HG03469 (cell line): ENCODE measurements around the gene NET1.
"Not testable (repeated sequence)": the region's sequence is repeated elsewhere in the genome, so short reads cannot be mapped to it uniquely, and the experiment has no call there.

Source experiments
- ATAC-seq: cut with Tn5 transposase; IDR thresholded peaks from one replicate; pipeline ENCODE4 v1.9.1; 2021; ENCODE audit warnings: mild to moderate bottlenecking, moderate library complexity, moderate number of reproducible peaks; ENCODE audit not compliant: unreplicated experiment

The NET1 gene

GRCh38 chr10:5461914-5462840 is 49.8 kb downstream of the NET1 start:
- ATAC-seq: no peak

GRCh38 chr10:5462841-5463293 is 50.5 kb downstream of the NET1 start:
- no peak for ATAC-seq

DNA sequence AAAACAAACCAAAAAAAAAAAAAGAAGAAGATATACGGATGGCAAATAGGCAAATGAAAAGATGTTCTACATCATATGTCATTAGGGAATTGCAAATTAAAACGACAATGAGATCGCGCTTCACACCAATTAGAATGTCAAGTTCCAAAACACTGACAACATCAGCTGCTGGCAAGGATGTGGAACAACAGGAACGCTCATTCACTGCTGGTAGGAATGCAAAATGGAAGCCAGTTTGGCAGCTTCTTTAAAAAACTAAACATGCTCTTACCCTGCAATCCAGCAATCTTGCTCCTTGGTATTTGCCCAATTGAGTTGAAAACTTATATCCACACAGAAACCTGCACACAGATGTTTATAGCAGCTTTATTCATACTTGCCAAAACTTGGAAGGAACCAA is 52.2 kb downstream of the NET1 start:
- no peak for ATAC-seq

- no peak for ATAC-seq
Observed at GRCh38 chr10:5465976-5466450, 53.7 kb downstream of the NET1 start.

- no peak for ATAC-seq
Observed at GRCh38 chr10:5466451-5467206, 54.3 kb downstream of the NET1 start.

- no peak for ATAC-seq
Observed at GRCh38 chr10:5467207-5467535, 54.8 kb downstream of the NET1 start.

- no peak for ATAC-seq
Observed at GRCh38 chr10:5467634-5468255, 55.4 kb downstream of the NET1 start.

DNA sequence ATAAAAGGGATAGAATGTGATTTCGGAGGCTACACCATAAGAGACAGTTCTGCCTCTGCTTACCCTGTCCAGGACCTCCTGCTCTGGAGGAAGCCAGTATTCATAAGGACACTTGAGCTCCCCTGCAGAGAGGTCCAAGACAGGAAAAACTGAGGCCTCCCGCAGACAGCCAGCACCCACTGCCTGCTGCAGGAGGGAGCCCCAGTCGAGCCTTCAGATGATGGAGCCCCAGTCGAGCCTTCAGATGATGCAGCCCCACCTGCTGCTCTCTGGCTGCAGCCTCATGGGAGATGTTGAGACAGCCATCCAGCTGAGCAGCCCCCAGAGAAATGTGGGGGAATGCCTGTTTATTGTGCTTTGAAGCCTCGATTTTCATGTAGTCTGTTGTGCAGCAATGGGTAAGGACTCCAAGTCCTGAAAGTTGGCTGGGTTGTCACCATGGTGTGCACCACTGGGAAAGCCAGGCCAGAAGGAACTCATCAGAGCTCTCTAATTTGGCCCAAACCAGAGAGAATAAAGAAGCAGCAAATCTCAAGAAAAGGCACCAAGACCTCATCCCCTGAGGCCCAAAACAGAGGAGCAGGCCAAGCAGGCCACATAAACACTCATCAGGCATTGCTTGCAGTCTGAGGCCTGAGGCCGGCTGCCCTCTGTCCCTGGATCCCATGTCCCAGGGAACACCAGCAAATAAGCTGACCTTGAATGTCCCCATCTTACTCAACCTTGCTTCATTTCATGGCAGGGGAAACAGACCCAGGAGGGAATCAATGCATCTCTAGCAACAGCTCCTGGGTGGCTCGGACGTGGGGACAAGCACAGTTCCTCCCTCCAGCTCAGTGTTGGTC is 56.1 kb downstream of the NET1 start:
- no peak for ATAC-seq

- ATAC-seq: no peak
Observed at GRCh38 chr10:5469353-5470061, 57.1 kb downstream of the NET1 start.

- ATAC-seq: no peak
Observed at GRCh38 chr10:5470062-5470751, 57.9 kb downstream of the NET1 start.

DNA sequence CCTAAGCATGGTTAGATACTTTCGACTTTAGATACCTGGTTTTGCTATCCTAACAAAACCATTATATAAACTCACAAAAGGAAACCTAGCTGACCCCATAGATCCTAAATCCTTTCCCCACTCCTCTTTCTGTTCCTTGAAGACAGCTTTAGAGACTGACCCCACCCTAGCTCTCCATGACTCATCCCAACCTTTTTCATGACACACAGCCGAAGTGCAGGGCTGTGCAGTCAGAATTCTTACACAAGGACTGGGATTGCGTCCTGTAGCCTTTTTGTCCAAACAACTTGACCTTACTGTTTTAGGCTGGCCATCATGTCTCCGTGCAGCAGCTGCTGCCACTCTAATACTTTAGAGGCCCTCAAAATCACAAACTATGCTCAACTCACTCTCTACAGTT is 62.3 kb downstream of the NET1 start:
- not testable (repeated sequence) for ATAC-seq

- ATAC-seq: not testable (repeated sequence)
Observed at GRCh38 chr10:5475088-5475487, 62.7 kb downstream of the NET1 start.

- ATAC-seq: not testable (repeated sequence)
Observed at GRCh38 chr10:5475974-5476807, 63.8 kb downstream of the NET1 start.

DNA sequence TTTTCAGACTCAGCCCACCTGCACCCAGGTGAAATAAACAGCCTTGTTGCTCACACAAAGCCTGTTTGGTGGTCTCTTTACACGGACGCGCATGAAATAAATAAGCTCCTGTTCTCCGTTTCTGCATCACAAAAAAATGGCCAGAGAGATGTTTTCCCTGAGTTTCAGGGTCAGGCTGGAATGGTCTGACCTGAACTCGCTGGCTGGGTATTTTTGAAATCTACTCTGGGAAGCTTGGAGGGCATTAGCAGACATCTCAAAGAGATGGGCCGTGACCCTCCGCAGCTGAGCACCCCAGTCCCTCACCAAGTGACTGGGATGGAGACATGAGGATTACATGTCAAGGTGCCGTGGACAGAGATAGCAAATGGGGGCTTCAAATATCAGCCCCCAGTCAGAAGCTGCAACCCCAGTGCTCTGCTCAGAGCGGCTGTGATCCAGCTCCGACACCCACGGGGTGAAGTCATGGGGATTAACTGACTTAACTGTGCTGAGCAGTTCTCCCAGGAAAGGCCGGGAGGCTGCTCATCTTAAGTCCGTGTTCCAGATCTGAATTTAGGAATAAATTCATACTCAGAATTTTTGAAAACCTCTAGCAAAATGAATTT is 64.7 kb downstream of the NET1 start:
- ATAC-seq: no peak

DNA sequence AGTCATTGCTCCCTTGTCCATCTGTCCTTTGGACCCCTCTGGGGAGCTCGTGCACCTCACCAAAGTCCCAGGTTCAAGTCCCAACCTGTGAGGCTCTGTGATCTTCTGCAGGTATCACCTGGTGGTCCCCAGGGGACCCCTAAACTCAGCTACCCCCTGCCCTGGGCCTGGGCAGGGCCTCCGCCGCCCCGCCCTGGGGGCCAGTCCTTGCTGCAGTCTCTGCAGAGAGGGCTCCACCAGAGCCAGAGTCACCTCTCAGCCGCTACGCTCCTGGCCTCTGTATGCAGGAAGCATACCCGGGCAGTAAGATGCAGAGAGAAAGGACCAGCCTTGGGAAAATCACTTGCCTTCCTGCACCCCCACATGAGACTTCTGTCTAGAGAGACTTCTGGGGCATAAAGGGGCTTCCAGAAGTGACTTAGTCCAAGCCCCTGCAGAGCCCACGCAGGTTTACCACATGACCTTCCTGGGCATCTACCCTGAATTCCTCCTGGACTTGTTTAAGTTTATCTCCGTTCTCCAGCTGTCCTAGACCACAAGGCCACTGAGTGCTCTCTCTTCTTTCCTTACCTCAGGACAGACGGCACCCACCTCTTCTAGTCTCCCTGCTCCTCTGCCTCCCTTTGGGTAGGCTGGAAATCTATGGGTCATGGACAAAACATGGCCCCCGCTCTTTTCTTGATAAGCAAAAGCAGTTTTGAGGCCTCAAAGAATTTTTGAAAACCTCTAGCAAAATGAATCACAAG is 65.8 kb downstream of the NET1 start:
- ATAC-seq: no peak

DNA sequence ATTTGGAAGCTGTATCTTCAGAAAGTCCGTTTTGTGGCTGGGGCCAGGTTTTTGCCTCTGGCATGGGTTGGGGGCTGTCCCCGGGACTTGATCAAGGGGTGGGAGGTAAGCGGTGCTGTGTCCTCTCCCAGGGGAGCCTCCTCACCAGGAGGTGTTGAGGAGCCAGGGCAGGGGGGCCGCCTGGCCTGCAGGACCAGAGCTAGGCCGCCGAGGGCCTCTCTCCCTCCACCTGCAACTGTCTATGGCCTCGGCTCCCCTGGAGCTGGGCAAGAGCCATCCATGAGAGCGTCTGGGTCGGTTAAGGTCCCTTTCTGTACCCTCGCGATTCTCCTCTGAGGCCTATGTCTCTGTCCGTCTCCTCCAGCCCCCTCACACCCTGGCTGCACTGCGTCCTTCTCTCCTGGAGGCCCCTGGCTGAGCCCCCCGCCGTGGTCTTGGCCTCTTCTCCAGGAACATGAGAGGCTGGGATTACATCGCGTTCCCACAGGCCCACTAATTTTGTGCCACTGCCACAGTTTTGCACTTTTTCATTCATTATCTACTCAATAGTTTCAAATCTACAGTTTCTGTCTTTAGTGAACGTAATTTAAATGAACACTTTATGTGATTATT is 66.4 kb downstream of the NET1 start:
- ATAC-seq: no peak
